DMS53 (cell line): Measurements from ENCODE around the gene SERPINB13.

Source experiments
- DNase-seq: peaks from one replicate; lab custom pipeline; 2025; lab: John Stamatoyannopoulos, UW

The SERPINB13 gene, protein sequence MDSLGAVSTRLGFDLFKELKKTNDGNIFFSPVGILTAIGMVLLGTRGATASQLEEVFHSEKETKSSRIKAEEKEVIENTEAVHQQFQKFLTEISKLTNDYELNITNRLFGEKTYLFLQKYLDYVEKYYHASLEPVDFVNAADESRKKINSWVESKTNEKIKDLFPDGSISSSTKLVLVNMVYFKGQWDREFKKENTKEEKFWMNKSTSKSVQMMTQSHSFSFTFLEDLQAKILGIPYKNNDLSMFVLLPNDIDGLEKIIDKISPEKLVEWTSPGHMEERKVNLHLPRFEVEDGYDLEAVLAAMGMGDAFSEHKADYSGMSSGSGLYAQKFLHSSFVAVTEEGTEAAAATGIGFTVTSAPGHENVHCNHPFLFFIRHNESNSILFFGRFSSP

DNA sequence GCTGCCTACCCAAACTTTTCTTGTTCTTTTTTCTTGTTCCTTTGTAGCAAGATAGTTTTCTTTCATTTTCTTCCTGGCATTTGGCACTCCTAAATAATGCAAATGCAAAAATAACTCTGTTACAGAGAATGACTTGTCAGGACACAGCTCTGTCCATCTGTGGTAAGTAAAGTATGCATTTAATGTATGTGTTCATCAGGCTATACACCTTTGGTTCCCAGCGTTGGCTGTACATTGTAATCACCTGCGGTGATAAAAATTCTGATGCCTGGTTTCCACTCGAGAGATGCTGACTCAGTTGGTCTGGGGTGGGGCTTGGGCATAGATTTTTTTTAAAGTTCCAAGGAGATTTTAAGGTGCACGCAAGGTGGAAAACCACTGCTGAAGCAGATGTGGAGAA, at the start of gene SERPINB13:
SERPINB13 (plus strand) TSS at position 378 of the 400 bp plus-strand sequence. CDS start 1,325 bp downstream, outside the sequence.
- DNase-seq: no peak

DNA sequence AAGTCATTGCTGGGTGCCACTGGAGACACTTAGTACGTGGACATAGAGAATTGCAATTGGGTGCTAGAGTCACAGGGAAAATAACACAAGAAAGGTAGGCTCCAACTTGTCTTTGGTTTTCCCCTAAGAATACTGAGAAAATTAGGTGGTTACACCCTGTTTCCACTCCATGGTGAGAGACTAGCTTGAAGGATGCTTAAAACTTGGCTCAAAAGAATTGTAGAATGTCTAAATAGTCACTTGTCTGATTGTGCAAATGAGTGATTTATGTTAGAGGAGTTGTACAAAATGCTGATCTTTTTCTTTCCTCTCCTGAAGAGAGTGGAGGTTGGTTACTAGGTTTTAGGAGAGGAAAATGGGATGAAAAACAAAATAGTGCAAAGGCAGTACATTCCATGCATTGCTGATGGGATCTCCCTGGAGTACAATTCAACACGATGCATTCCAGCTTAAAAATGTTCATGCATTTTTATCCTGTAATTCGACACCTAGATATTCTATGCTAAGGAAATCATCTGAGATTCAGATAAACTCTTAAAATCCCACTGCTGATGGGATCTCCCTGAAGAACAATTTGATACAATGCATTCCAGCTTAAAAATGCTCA, 47.1 kb upstream of the SERPINB13 start:
- no peak for DNase-seq

GRCh38 chr18:63542069-63542468, 45.1 kb upstream of the SERPINB13 start, which contains the start of gene SERPINB12:
Gene SERPINB12, plus strand, starts transcription at chr18:63542369. Its CDS starts 13,791 bp downstream, at chr18:63556160.
- DNase-seq: no peak

- no peak for DNase-seq
These were observed 43.1 kb upstream of the SERPINB13 start for GRCh38 chr18:63544017-63544416.

GRCh38 chr18:63545000-63545399, 42.1 kb upstream of the SERPINB13 start:
- no peak for DNase-seq

DNA sequence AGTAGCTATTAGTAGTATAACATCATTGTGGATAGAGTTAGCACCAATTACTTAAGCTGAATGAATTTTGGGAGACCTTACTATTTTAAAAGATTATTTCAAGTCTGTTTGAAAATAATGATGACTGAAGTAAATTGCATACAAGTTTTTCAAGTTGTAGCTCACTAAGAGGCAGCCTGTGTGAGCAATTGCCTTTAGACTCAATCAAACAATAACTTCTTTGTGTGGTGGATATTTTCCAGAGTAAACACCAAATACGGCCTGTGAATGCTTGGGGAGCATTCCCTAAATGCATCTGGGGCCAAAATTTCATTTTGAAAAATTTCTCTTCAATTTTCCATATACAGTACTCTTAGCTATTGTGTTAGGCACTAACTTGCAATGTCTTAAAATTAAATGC, 37.1 kb upstream of the SERPINB13 start:
- no peak for DNase-seq

- DNase-seq: no peak
These were observed 35.4 kb upstream of the SERPINB13 start for GRCh38 chr18:63551769-63552168.

GRCh38 chr18:63552581-63552980, 34.6 kb upstream of the SERPINB13 start:
- no peak for DNase-seq

DNA sequence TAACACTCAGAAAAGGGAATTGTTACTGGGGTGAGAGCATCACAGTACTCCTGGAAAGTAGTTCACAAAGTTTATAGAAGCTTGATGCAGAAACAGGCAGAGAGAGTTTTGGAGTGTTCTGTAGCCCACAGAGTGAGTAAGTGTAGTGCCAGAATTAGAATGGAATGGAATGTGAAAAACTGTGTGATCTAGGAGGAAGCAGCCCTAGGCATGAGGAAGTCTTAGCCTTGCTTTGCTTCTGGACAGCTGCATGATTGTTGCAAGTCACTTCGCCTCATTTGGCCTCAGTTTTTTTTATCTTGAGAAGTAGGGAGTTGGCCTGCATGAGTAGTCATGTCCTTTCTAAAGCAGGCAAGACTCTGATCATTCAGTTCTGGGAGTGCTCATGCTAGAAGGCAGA, 34.1 kb upstream of the SERPINB13 start:
- no peak for DNase-seq

DNA sequence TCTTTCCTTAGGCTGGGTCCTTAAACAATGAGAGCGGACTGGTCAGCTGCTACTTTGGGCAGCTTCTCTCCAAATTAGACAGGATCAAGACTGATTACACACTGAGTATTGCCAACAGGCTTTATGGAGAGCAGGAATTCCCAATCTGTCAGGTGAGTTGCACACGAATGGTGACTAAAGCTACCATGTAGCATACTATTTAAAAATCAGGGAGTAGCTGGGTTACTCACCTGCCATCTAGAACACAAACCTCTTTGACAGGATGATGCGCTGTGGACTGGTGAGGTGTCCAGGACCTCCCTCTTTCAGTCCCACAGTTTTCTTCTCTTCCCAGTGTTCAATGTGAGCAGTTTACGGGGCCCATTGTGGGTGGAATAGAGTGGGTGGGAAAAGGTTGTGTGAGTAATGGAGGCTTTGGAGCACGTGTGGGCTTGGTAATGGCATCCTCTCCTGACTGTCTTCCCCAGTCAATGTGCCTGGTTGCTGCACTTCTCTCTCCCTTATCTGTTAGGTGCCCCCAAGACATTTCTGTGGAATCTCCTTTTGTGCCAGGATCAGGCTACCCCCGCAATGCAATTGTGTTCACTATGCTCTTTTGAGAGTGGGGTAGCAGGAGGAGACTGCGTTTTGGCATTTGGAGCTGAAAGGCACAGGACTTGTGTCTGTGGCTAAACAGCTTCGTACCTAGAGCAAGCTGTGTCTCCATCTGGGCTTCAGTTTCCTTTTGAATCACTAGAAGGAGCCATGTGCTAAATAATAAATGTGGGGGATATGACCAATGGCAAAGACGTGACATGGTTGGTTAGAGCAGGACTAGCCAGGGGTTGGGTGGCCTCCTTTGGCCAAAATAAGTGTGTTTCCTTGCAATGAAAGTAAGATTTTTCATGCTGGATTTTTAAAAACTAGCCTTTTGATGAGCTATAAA, 27.3 kb upstream of the SERPINB13 start:
- no peak for DNase-seq

DNA sequence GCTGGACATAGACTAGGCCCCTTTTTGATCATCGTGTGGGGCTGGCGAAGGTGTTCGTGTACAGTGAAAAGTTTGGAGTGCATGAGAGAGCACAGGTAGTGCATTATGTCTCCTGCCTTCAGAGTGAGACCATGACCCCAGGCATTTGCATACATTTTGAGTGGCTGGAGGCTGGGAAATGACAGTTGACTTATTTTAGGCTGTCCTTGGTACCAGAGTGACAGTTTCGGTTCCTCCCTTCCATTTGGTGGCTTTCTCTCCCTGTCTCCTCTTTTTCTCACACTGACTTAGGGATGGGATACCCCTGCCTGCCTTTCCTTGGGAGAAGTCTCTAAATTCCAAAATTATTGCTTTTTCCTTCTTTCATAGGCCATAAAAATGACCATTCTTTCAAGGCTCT, 24.9 kb upstream of the SERPINB13 start:
- DNase-seq: no peak

- DNase-seq: no peak
These were observed 23.1 kb upstream of the SERPINB13 start for GRCh38 chr18:63564021-63564420.

- DNase-seq: no peak
These were observed 22.6 kb upstream of the SERPINB13 start for GRCh38 chr18:63564561-63564960.

DNA sequence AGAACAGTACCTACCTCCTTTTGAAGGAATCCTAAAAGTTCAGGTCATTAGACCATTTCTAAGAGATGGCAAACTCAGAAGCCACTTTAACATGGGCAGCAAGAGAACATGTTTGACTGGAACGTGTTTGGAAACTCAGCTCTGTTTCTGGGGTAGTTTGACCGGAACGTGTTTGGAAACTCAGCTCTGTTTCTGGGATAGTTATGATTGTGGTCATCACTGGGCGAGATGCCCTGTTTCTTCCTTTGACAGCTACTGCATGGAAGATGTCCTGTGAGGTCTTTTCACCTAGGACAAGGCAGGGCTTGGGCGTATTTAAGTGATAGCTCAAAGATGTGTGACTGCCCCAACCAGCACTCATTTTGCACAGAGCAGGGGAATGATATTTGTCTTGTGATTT, 19.9 kb upstream of the SERPINB13 start:
- no peak for DNase-seq

DNA sequence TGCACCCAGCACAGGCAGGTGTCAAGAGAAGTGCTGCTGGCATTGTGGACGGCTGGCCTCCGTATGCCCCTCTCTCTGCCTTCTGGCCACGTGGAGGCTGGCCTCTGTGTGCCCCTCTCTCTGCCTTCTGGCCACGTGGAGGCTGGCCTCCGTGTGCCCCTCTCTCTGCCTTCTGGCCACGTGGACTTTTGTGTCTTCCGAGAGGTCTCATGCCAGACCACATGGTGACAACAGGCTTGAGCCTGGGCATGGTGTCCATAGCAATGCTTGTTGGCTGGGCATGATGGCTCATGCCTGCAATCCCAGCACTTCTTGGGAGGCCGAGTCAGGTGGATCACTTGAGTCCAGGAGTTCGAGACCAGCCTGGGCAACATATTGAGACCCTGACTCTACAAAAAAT, 19.3 kb upstream of the SERPINB13 start:
- DNase-seq: no peak

DNA sequence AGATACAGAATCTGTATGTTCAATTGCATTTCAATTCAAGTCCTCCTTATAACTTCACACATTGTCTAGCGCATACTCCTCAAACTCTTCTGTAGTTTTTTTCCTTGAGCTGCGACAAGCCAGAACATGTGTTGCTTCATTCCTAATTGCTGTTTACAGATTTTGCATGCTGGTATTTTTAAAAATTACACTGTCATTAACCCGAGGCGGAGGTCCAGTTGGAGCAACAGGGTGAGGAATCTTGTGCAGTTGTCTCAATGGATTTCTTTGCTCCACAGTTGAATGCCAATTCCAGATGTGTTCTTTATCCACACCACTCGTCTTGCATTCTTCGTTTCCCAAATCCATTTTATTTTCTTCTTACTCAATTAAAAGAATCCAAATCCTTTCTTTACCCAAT, 16.4 kb upstream of the SERPINB13 start:
- no peak for DNase-seq

GRCh38 chr18:63575681-63576080, 11.5 kb upstream of the SERPINB13 start:
- DNase-seq: no peak

DNA sequence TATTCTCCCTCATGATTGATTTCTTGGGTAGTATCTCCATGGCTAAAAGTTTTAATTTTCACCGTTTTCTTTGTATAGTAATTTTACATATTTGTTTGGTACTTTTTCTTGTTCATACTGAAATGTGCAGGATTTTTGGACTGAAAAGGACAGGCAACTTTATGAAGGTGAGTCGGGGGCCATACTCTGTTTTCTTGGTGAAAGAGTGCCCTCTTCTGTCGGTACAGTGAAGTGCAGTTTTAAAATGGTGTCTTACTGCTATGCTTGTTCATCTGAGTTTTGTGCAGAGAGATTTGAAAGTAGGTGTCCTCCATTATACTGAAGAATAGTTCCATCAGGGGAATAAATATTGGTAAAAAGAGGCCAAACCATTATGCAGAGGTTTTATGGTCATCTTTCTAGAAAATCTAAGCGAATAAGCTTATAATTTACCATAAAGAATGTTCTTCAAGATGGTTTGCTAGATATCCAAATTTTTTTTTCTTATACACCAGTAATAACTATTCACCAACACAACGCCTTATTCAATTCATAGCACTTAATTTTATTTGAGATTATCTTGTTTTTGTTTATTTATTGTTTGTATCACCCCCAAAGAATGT, 8.7 kb upstream of the SERPINB13 start:
- DNase-seq: peak; percentile 72

DNA sequence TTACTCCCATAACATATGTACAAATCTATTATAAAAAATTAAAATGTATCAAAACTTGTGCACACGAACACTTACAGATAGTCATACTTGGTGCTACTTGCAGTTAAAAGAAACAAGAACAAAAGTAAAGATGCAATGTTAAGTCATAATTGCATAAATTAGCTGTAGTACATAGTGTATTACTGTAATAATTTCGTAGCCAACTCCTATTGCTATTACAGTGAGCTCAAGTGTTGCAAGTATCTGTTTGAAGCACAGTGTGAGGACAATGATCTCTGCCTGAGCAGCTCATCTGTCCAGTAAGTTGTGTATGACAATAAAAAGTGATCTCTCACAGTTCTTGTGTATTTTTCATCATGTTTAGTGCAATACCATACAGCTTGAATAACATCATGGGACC, 7.5 kb upstream of the SERPINB13 start:
- DNase-seq: no peak

DNA sequence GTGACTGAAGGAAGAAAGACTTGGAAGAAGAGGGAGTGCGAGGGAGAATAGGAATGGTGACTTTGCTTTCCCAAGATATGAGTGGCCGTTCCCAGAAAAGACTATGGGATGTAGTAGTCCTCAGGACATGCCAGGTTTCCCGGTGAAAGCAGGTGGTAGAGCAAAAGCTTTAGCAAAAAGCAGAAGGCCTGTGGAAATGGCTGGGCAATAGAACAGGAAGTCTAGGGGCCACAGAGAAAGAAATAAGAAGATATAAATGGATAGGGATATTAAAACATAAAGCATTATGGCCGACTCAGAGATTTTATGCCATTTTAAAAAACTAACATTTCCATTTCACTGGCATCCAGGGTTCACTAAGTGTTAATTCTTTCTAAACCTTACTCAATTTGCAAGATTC, 1.2 kb upstream of the SERPINB13 start:
- DNase-seq: no peak

GRCh38 chr18:63586431-63586830, 712 bp upstream of the SERPINB13 start:
- DNase-seq: no peak

- DNase-seq: peak; percentile 39
These were observed 1.8 kb downstream of the SERPINB13 start for GRCh38 chr18:63588909-63589308.
